HL-60 (cell line): ENCODE data around the gene SEMA7A.

ENCODE experiments used
- DNase-seq, 2 experiments: peaks; one replicate each; pipeline ENCODE4 v3.0.0-alpha.2; 2010 to 2020; ENCODE audit warnings: low read depth in 1 of 2, low spot score in 1 of 2
- H3K27ac ChIP-seq: fragments of 250-450 bp; sonication (Bioruptor Pico); replicated peaks from 2 replicates; pipeline ENCODE4 v1.5.1; 2020; ENCODE audit warnings: mild to moderate bottlenecking, moderate library complexity
- H3K27me3 ChIP-seq: fragments of 250-450 bp; sonication (Bioruptor Pico); 2 replicates; pipeline ENCODE4 v1.5.1; 2021; ENCODE audit warnings: mild to moderate bottlenecking, moderate library complexity; ENCODE audit not compliant: insufficient read depth, poor library complexity, severe bottlenecking
- H3K4me3 ChIP-seq: replicated peaks from 2 replicates; pipeline ENCODE4 v1.5.1; 2011; ENCODE audit warnings: mild to moderate bottlenecking, control low read depth, low read length; ENCODE audit not compliant: insufficient read depth
- CTCF ChIP-seq: IDR thresholded peaks from one replicate; pipeline ENCODE4 v1.5.1; 2011; ENCODE audit warnings: low read length, control low read depth, inconsistent platforms; ENCODE audit not compliant: insufficient read depth
- GABPA ChIP-seq: IDR thresholded peaks from 2 replicates; pipeline ENCODE4 v1.6.1; 2012; ENCODE audit warnings: low read depth
- POLR2AphosphoS5 ChIP-seq: IDR thresholded peaks from 2 replicates; pipeline ENCODE4 v1.6.1; 2012; ENCODE audit warnings: low read depth
- REST ChIP-seq: IDR thresholded peaks from 2 replicates; pipeline ENCODE4 v1.6.1; 2012; ENCODE audit warnings: low read depth; ENCODE audit not compliant: insufficient replicate concordance
- SPI1 ChIP-seq: IDR thresholded peaks from 2 replicates; pipeline ENCODE4 v1.6.1; 2012; ENCODE audit warnings: low read depth, mild to moderate bottlenecking, borderline replicate concordance

The SEMA7A gene

GRCh38 chr15:74398183-74398582, 35.6 kb downstream of the SEMA7A start:
- no peak for DNase-seq
- no peak for TF ChIP-seq REST
- no peak for TF ChIP-seq SPI1
- no peak for TF ChIP-seq CTCF
- no peak for TF ChIP-seq POLR2AphosphoS5
- H3K27me3 ChIP-seq = no peaks in the 10 kb centered on the region
- no peak overlapping the region for H3K27ac ChIP-seq
- no peak overlapping the region for H3K4me3 ChIP-seq

- no peak for DNase-seq
- TF ChIP-seq POLR2AphosphoS5 (no peak), SPI1 (no peak), CTCF (no peak), GABPA (no peak), REST (no peak)
- H3K27me3 ChIP-seq = no peaks in the 10 kb centered on the region
- no peak overlapping the region for H3K27ac ChIP-seq
- no peak overlapping the region for H3K4me3 ChIP-seq
These were observed 36.3 kb downstream of the SEMA7A start for GRCh38 chr15:74397239-74398068.

GRCh38 chr15:74396445-74397238, 37.1 kb downstream of the SEMA7A start:
- Histone ChIP-seq H3K27me3 (no peaks in the 10 kb centered on the region), H3K27ac (no peak overlapping the region), H3K4me3 (no peak overlapping the region)
- peak in 1 of 2 experiments; percentile 22 for DNase-seq
- TF ChIP-seq POLR2AphosphoS5 = no peak
- peak; percentile 43; the same call in 1 of the 2 replicates for TF ChIP-seq SPI1

GRCh38 chr15:74396146-74396438, 37.7 kb downstream of the SEMA7A start:
- TF ChIP-seq SPI1 = no peak
- TF ChIP-seq GABPA = no peak
- no peak for TF ChIP-seq REST
- TF ChIP-seq POLR2AphosphoS5 = no peak
- no peak for TF ChIP-seq CTCF
- Histone ChIP-seq H3K27ac (no peak overlapping the region), H3K4me3 (no peak overlapping the region), H3K27me3 (no peaks in the 10 kb centered on the region)
- DNase-seq = no peak
